ENCODE data around the gene MICAL3.

DNA sequence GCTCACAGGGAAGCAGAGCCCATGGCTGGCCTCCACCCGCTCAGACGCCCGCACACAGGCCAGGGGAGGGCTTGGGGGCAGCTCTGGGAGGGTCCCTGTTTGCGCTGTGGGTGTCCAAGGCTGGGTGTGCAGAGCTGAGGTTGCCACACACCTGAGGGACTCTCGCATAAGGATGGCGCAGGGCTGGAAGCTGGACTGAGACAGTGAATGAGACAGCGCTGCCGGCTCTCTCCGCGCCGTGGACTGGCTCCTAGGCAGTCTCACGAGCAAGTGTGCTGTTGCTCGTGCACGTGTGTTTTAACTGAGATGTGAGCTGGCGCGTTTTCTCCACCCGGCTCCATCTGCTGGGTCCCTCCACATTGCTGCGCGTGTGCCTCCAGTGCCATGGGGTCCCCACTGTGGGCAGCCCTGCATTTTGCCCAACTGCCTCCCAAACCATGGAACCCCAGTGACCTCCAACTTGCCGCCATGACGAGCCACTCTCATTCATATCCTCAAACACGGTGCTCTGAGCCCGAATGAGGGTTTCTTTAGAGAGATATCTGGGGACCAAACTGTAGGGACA lies 245.9 kb downstream of the MICAL3 start:
- TF ChIP-seq, protein P1, sequence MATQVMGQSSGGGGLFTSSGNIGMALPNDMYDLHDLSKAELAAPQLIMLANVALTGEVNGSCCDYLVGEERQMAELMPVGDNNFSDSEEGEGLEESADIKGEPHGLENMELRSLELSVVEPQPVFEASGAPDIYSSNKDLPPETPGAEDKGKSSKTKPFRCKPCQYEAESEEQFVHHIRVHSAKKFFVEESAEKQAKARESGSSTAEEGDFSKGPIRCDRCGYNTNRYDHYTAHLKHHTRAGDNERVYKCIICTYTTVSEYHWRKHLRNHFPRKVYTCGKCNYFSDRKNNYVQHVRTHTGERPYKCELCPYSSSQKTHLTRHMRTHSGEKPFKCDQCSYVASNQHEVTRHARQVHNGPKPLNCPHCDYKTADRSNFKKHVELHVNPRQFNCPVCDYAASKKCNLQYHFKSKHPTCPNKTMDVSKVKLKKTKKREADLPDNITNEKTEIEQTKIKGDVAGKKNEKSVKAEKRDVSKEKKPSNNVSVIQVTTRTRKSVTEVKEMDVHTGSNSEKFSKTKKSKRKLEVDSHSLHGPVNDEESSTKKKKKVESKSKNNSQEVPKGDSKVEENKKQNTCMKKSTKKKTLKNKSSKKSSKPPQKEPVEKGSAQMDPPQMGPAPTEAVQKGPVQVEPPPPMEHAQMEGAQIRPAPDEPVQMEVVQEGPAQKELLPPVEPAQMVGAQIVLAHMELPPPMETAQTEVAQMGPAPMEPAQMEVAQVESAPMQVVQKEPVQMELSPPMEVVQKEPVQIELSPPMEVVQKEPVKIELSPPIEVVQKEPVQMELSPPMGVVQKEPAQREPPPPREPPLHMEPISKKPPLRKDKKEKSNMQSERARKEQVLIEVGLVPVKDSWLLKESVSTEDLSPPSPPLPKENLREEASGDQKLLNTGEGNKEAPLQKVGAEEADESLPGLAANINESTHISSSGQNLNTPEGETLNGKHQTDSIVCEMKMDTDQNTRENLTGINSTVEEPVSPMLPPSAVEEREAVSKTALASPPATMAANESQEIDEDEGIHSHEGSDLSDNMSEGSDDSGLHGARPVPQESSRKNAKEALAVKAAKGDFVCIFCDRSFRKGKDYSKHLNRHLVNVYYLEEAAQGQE (IDR thresholded peaks at IDR 0.05; ENCODE audit: insufficient read depth in 1 of 2, low read depth in 2 of 2, low read length in 2 of 2): no peak
- no peak for TF ChIP-seq TAF1 (IDR thresholded peaks at IDR 0.05; ENCODE audit: borderline replicate concordance, insufficient read depth, low read length)
- TF ChIP-seq POLR2AphosphoS5 (IDR thresholded peaks at IDR 0.05; ENCODE audit: low read depth, low read length): no peak

Data from PFSK-1 (cell line).